ENCODE measurements around the gene CCL25. TPM values are rescaled to one million over a fixed set of nuclear protein-coding genes. Genes with fewer than 3 reads are reported as not detected.

CCL25 gene
- total and polyA plus RNA-seq, 9 of the 15 experiments (the other 6 are each of a cell fraction or from before 2014, with no cell fraction given): 0.15 TPM; not detected in 8

GRCh38 chr19:8004723-8005513 lies 47.6 kb upstream of the CCL25 start (continued):
- TF ChIP-seq MGA (IDR thresholded peaks at IDR 0.05) (no peak), SNAPC5 (CRISPR knock-in tag; IDR thresholded peaks at IDR 0.05) (no peak), ZKSCAN1 (IDR thresholded peaks at IDR 0.05; ENCODE audit: low read depth, low read length) (peak; percentile 95), ZNF41 (CRISPR knock-in tag; conservative IDR thresholded peaks at IDR 0.05) (no peak), SIN3A (IDR thresholded peaks at IDR 0.05; ENCODE audit: borderline replicate concordance in 2 of 2, control insufficient read depth in 1 of 2, low read depth in 2 of 2, low read length in 2 of 2) (peak in 1 of 2 experiments; percentile 15; a peak in 1 of 4 replicates), NFE2 (IDR thresholded peaks at IDR 0.05; ENCODE audit: low read depth) (no peak), ZNF324 (CRISPR knock-in tag; IDR thresholded peaks at IDR 0.05) (no peak), ELF4 (CRISPR knock-in tag; IDR thresholded peaks at IDR 0.05) (no peak), SPI1 (IDR thresholded peaks at IDR 0.05; ENCODE audit: borderline replicate concordance, low read depth, low read length) (0 out of 2 replicates have a peak, but pooled peaks have one; percentile 6), NRF1 (conservative IDR thresholded peaks at IDR 0.05 in 1 of 2, IDR thresholded peaks at IDR 0.05 in 1 of 2) (peak; percentile 67 to 69), SREBF1 (IDR thresholded peaks at IDR 0.05; ENCODE audit: borderline replicate concordance, low read depth, low read length) (no peak), HNRNPK (IDR thresholded peaks at IDR 0.05; ENCODE audit: low read depth, low read length, poor library complexity, severe bottlenecking) (no peak), SMAD2 (IDR thresholded peaks at IDR 0.05; ENCODE audit: low read depth, low read length) (no peak), HDAC1 (IDR thresholded peaks at IDR 0.05) (0 out of 4 replicates have a peak, but pooled peaks of 1 of the 2 experiments have one; percentile 22), SMAD4 (CRISPR knock-in tag; conservative IDR thresholded peaks at IDR 0.05) (no peak), TAF15 (IDR thresholded peaks at IDR 0.05; ENCODE audit: low read depth, low read length) (no peak), SETDB1 (IDR thresholded peaks at IDR 0.05; ENCODE audit: low read length) (no peak)
